ENCODE measurements around the gene DNAJC17. TPM values are rescaled to one million over a fixed set of nuclear protein-coding genes. Genes with fewer than 3 reads are reported as not detected.
A peak's percentile ranks its signal among the peaks of the same experiment; 100 is the strongest.

The DNAJC17 gene
- total and polyA plus RNA-seq, 2 donors = 17.9 to 45.6 TPM

DNA sequence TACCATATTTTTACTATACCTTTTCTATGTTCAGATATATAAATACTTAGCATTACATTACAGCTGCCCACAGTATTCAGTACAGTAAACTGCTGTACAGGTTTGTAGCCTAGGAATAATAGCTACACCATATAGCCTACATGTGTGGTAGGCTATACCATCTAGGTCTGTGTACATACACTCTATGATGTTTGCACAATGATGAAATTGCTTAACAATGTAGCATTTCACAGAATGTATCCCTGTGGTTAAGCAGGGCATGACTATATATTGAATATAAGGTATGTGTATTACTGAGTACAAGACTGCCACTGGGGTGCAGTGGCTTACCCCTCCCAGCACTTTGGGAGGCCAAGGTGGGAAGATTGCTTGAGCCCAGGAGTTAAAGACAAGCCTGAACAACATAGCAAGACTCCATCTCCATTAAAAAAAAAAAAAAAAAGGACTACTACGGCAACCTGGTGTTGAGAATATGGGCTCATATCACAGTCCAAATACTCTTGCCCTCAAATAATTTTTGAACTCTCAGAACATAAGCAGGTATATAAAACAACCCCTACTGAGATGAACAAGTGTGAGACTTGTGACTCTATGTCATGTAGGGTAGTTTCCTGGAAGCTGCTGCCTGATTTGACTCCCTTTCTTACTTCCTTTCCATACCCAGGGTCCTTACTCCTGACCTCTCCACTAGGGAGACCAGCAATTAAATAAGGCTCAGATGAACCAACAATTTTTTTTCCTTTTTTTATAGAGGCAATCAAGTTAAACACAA, 16.5 kb upstream of the DNAJC17 start:
- no peaks in the 10 kb centered on the region for H3K4me1 ChIP-seq (ENCODE audit: insufficient read depth)
- H3K27ac ChIP-seq (ENCODE audit: low read depth) = no peak overlapping the region
- WGBS = 85% methylated on average over 1 of the region's 1 CpG
- H3K4me3 ChIP-seq (ENCODE audit: low read depth, low read length) = no peak overlapping the region
- H3K36me3 ChIP-seq (ENCODE audit: insufficient read depth) = no peaks in the 10 kb centered on the region
- no peak for DNase-seq (ENCODE audit: extremely low spot score)

DNA sequence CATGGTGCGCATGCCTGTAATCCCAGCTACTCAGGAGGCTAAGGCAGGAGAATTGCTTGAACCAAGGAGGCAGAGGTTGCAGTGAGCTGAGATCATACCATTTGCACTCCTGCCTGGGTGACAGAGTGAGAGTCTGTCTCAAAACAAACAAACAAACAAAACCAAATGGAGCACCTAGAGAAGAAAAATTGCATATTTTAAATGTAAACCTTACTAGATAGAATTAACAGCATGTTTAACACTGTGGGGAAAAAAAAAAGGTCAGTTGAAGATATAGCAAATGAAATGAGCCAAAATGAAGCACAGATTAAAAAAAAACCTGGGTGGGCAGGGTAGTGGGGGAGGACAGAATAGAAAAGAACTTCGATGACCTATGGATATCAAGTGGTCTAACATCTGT, 13.9 kb upstream of the DNAJC17 start:
- no peak for DNase-seq (ENCODE audit: extremely low spot score)
- WGBS = 89% methylated on average over 2 of the region's 2 CpGs
- Histone ChIP-seq H3K36me3 (ENCODE audit: insufficient read depth) (no peaks in the 10 kb centered on the region), H3K4me1 (ENCODE audit: insufficient read depth) (no peaks in the 10 kb centered on the region), H3K27ac (ENCODE audit: low read depth) (no peak overlapping the region), H3K4me3 (ENCODE audit: low read depth, low read length) (no peak overlapping the region)

DNA sequence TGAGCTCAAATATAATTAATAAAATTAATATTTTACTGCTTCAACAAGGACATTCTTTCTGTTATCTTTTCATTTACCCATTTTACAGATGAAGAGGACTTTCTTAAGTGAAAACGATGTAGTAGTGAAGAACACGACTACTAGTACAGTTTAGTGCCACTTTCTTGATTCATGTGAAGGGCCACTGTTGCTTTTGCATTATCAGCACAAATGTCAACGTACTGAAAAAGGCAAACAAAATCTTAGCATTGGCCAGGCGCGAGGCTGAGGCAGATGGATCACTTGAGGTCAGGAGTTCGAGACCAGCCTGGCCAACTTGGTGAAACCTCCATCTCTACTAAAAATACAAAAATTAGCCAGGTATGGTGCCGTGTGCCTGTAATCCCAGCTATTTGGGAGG, 11.8 kb upstream of the DNAJC17 start:
- Histone ChIP-seq H3K27ac (ENCODE audit: low read depth) (no peak overlapping the region), H3K4me1 (ENCODE audit: insufficient read depth) (no peaks in the 10 kb centered on the region), H3K4me3 (ENCODE audit: low read depth, low read length) (no peak overlapping the region), H3K36me3 (ENCODE audit: insufficient read depth) (no peaks in the 10 kb centered on the region)
- DNase-seq (ENCODE audit: extremely low spot score) = no peak
- 81% methylated on average over 7 of the region's 7 CpGs for WGBS

DNA sequence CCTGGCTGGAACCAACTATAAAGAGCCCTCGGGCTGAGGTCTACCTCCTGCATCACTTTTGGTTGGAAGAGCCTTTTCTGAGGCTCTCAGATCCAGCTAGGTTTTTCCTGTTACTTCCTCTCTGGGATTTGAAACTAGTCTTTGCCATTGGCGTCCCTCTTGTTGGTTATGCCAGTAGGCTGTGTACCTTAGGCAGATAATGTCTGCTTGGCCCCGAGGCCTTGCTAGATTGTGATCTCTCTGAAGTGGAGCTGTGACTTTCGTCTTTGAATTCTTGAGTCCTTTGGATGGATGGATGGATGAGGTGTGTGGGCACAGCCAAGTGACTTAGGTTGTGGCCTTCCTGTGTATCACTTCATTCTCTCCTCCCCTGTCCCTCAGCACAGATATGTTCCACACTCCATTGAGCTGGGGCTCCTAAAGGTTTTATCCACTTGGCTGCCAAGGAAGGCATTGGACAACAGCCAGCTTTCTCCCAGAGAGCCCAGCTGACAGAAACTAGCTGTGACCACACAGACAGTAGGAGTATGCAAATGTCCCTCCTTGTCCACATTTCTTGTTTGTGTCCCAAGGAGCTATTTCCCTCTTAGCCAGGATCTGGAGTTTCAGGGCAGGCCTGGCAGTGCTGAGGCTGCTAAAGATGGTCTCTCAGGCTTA, 7.9 kb upstream of the DNAJC17 start:
- Histone ChIP-seq H3K36me3 (ENCODE audit: insufficient read depth) (no peaks in the 10 kb centered on the region), H3K4me3 (ENCODE audit: low read depth, low read length) (no peak overlapping the region), H3K4me1 (ENCODE audit: insufficient read depth) (no peaks in the 10 kb centered on the region), H3K27ac (ENCODE audit: low read depth) (no peak overlapping the region)
- no peak for DNase-seq (ENCODE audit: extremely low spot score)
- WGBS = 81% methylated on average over 4 of the region's 4 CpGs

DNA sequence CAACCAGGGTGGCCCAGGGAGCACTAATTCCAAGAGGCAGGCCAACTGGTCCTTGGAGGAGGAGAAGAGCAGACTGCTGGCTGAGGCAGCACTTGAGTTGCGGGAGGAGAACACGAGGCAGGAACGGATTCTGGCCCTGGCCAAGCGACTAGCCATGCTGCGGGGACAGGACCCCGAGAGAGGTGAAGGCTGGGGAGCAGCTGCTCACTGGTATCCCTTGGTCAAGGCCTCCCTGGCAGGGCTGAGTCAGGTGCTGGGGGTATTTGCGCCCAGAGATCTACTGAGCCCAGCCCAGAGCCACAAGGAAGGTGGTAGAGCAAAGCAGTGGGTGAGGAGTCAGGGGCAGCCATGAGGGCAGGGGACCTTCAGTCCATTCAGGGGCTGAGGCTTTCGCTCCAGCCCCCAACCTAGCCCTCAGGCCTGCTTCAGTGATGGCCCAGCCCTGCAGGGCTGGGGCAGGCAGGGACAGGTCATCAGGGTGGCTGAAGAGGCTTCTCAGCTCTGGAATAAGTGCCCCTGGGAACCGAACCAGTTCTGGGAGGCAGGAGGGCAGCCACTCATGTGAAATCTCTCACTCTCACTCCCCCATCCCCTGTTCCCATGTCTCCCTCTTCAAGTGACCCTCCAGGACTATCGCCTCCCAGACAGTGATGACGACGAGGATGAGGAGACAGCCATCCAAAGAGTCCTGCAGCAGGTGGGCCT, 5.6 kb upstream of the DNAJC17 start:
- Histone ChIP-seq H3K27ac (ENCODE audit: low read depth) (no peak overlapping the region), H3K4me1 (ENCODE audit: insufficient read depth) (no peaks in the 10 kb centered on the region), H3K4me3 (ENCODE audit: low read depth, low read length) (no peak overlapping the region), H3K36me3 (ENCODE audit: insufficient read depth) (no peaks in the 10 kb centered on the region)
- 95% methylated on average over 12 of the region's 12 CpGs for WGBS
- DNase-seq (ENCODE audit: extremely low spot score) = no peak

DNA sequence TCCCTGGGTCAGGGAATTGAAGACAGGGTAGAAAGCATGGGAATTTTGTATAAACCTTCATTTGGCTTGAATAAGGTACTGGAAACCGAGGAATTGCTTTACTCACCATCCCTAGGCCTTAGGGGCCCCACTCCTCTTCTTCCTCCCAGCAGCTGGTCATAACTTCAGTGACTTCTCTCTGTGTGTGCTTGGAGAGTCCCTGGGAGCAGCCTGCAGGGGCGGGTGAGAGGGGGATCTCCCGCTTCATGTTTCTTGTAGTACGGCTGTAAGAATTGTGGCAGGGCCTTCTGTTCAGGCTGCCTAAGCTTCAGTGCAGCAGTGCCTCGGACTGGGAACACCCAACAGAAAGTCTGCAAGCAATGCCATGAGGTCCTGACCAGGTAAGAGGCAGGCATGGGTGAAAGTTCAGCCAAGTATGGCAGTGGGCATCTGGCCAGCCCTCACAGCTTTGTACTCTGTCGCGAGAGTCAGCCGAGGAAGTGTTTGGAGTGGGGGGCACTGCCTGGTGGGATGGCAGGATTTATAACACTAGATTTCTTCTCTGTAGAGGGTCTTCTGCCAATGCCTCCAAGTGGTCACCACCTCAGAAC, 1.7 kb upstream of the DNAJC17 start:
- Histone ChIP-seq H3K4me3 (ENCODE audit: low read depth, low read length) (no peak overlapping the region), H3K4me1 (ENCODE audit: insufficient read depth) (no peaks in the 10 kb centered on the region), H3K36me3 (ENCODE audit: insufficient read depth) (no peaks in the 10 kb centered on the region), H3K27ac (ENCODE audit: low read depth) (no peak overlapping the region)
- WGBS = 81% methylated on average over 8 of the region's 8 CpGs
- DNase-seq (ENCODE audit: extremely low spot score) = no peak

DNA sequence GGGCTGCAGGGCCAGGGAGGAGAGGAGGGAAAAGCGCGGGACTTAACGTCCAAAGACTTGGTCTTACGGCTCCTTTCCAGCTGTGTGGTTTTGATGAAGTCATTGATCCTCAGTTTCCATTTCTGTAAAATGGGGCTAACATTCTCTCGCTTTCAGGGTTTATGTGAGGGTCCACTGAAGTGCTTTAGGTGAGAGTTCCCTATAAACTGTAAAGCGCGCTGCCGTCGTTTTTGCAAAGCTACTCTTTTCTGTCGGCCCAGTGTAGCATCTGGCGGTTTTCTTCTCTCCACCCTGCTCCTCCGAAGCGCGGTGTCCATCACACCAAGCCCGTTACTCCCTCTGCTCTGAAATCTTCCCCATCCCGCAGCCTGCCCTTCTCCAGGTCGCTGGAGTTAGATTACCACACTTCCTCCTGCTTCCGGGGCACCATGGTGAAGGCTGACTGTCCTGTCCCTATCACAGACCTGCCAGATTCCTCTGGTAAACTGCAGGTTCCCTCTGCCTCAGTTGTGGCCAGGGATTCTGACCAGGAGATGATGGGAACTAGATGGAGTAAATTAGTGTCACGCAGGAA, 702 bp upstream of the DNAJC17 start:
- Histone ChIP-seq H3K4me3 (ENCODE audit: low read depth, low read length) (peak overlapping the region; percentile 64), H3K27ac (ENCODE audit: low read depth) (no peak overlapping the region), H3K36me3 (ENCODE audit: insufficient read depth) (no peaks in the 10 kb centered on the region), H3K4me1 (ENCODE audit: insufficient read depth) (no peaks in the 10 kb centered on the region)
- WGBS = 11% methylated on average over 19 of the region's 19 CpGs
- DNase-seq (ENCODE audit: extremely low spot score) = no peak

DNA sequence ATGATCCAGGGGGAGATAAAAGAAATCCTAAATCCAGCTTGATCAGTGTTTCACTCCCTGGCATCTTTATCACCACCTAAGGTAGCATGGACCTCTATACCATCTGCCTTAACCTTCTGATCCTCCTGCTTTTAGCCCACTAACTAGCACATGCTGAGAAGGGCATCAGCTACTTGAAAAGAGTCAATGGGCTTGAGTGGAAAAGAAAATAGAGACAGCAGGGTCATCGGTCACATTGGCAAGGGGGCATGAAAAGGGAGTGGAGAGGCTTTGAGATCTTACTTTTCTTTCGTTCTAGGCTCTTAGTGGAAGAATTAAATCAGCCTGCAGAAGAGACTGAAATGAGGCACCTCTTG, 623 bp downstream of the DNAJC17 start:
- Histone ChIP-seq H3K36me3 (ENCODE audit: insufficient read depth) (no peaks in the 10 kb centered on the region), H3K4me3 (ENCODE audit: low read depth, low read length) (peak overlapping the region; percentile 64), H3K27ac (ENCODE audit: low read depth) (peak overlapping the region; percentile 42), H3K4me1 (ENCODE audit: insufficient read depth) (no peaks in the 10 kb centered on the region)
- DNase-seq (ENCODE audit: extremely low spot score) = no peak
- 2% methylated on average over 2 of the region's 2 CpGs for WGBS

DNA sequence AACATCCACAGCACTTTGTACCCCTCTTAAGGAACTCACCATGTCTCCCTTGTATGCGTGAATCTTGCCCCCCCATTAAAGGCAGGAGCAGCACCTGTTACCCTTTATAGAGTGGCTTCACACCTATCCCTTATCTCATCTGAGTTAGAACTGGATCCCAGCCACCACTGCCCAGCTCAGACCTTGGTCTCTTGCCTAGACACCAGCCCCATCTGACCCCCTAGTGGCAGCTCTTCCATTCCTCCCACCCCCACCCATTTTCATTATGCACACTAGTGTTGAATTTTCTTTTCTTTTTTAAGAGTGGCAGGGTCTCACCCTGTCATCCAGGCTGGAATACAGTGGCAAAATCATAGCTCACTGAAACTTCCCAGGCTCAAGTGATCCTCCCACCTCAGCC, 3.6 kb downstream of the DNAJC17 start:
- no peak overlapping the region for H3K4me3 ChIP-seq (ENCODE audit: low read depth, low read length)
- H3K36me3 ChIP-seq (ENCODE audit: insufficient read depth) = no peaks in the 10 kb centered on the region
- WGBS = 94% methylated on average over 1 of the region's 1 CpG
- H3K27ac ChIP-seq (ENCODE audit: low read depth) = no peak overlapping the region
- DNase-seq (ENCODE audit: extremely low spot score) = no peak
- H3K4me1 ChIP-seq (ENCODE audit: insufficient read depth) = no peaks in the 10 kb centered on the region

DNA sequence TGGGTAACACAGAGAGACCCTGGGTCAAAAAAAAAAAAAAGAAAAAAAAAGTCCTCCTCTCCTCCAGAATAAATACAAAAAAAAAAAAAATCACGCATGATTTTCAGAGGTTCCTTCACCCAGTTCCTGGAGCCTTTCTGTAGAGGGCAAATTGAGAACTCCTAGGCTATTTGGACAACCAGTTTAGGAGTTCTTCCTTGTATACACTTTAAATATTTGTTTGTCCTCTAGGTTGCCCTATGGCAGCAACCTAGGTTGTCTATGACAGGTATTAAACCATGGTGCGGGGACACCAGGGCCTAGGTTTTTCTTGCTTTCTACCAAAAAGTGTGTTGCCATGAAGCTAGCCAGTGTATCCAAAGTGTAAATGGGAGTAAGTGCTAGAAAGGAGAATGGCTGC, 4.2 kb downstream of the DNAJC17 start:
- no peak overlapping the region for H3K27ac ChIP-seq (ENCODE audit: low read depth)
- H3K4me1 ChIP-seq (ENCODE audit: insufficient read depth) = no peaks in the 10 kb centered on the region
- WGBS = 93% methylated on average over 2 of the region's 2 CpGs
- no peak overlapping the region for H3K4me3 ChIP-seq (ENCODE audit: low read depth, low read length)
- DNase-seq (ENCODE audit: extremely low spot score) = no peak
- H3K36me3 ChIP-seq (ENCODE audit: insufficient read depth) = no peaks in the 10 kb centered on the region

DNA sequence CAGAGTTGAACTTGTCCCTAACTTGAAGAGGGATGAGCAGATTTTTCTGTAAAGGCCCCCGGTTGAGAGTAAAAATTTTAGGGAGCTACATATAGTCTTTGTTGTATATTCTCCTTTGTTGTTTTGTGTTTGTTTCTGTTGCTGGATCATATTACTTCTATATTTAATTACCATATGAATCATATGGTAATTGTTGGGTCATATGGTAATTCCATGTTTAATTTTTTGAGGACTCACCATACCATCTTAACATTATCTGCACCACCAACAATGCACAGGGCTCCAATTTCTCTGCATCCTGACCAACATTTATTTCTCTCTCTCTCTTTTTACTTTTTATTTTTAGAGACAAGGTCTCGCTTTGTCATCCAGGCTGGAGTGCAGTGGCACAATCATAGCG, 7.8 kb downstream of the DNAJC17 start:
- H3K36me3 ChIP-seq (ENCODE audit: insufficient read depth) = no peaks in the 10 kb centered on the region
- H3K27ac ChIP-seq (ENCODE audit: low read depth) = no peak overlapping the region
- H3K4me1 ChIP-seq (ENCODE audit: insufficient read depth) = no peaks in the 10 kb centered on the region
- no peak overlapping the region for H3K4me3 ChIP-seq (ENCODE audit: low read depth, low read length)
- 91% methylated on average over 3 of the region's 3 CpGs for WGBS
- no peak for DNase-seq (ENCODE audit: extremely low spot score)

DNA sequence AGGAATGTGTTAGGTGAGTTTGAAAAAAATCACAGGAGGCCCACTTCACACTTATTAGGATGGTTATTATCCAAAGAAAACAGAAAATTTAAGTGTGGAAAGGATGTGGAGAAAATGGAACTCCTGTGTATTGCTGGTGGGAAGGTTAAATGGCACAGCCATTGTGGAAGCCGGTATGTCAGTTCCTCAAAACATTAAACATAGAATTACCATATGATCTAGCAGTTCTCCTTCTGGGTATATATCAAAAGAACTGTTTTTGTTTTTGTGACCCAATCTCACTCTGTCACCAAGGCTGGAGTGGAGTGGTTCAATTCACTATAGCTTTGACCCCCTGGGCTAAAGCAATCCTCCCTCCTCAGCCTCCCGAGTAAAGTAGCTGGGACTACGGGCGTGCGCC, 10.8 kb downstream of the DNAJC17 start:
- DNase-seq (ENCODE audit: extremely low spot score) = no peak
- H3K4me1 ChIP-seq (ENCODE audit: insufficient read depth) = no peaks in the 10 kb centered on the region
- H3K27ac ChIP-seq (ENCODE audit: low read depth) = no peak overlapping the region
- H3K36me3 ChIP-seq (ENCODE audit: insufficient read depth) = no peaks in the 10 kb centered on the region
- 96% methylated on average over 5 of the region's 5 CpGs for WGBS
- no peak overlapping the region for H3K4me3 ChIP-seq (ENCODE audit: low read depth, low read length)

DNA sequence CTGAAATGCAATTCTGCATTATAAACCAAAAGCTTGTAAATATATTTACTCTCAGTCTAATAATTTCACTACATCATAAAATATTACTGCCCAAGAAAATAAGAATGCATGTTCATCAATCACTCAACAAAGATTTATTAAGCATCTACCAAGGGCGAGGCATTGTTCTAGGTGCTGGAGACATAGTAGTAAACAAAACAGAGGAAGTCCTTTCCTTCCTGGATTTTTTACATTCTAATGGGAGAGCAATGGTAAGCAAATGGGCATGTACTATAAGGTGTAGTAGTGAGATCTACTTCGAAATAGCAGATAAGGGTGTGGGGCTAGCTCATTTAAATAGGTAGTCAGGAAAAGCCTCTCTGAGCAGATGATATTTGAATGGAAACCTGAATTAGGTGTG, 11.2 kb downstream of the DNAJC17 start:
- H3K4me1 ChIP-seq (ENCODE audit: insufficient read depth) = no peaks in the 10 kb centered on the region
- H3K4me3 ChIP-seq (ENCODE audit: low read depth, low read length) = no peak overlapping the region
- 71% methylated on average over 2 of the region's 2 CpGs for WGBS
- H3K27ac ChIP-seq (ENCODE audit: low read depth) = no peak overlapping the region
- H3K36me3 ChIP-seq (ENCODE audit: insufficient read depth) = no peaks in the 10 kb centered on the region
- DNase-seq (ENCODE audit: extremely low spot score) = no peak

Measured in urinary bladder (tissue), 4 donors.